GM12874 (cell line): Measurements from ENCODE around the gene CHSY1.

Source experiments
- CTCF ChIP-seq: IDR thresholded peaks from 2 replicates; pipeline ENCODE4 v1.5.1; 2011; ENCODE audit warnings: low read depth, mild to moderate bottlenecking, control low read depth, low read length, moderate library complexity; ENCODE audit not compliant: insufficient read depth

The CHSY1 gene

GRCh38 chr15:101175401-101175800, 76.4 kb downstream of the CHSY1 start:
- no peak for TF ChIP-seq CTCF

- no peak for TF ChIP-seq CTCF
Observed at GRCh38 chr15:101174152-101174920, 77.5 kb downstream of the CHSY1 start.

GRCh38 chr15:101173233-101174119, 78.4 kb downstream of the CHSY1 start:
- TF ChIP-seq CTCF: no peak

GRCh38 chr15:101172501-101173071, 79.3 kb downstream of the CHSY1 start:
- TF ChIP-seq CTCF: no peak

GRCh38 chr15:101171954-101172353, 79.9 kb downstream of the CHSY1 start:
- TF ChIP-seq CTCF: no peak

- TF ChIP-seq CTCF: no peak
Observed at GRCh38 chr15:101170568-101171350, 81.1 kb downstream of the CHSY1 start.

GRCh38 chr15:101169495-101170071, 82.3 kb downstream of the CHSY1 start:
- no peak for TF ChIP-seq CTCF
